Ovary (tissue), 9 donors: Measurements from ENCODE around the gene LPGAT1. TPM values are rescaled to one million over a fixed set of nuclear protein-coding genes. Genes with fewer than 3 reads are reported as not detected.
"Not testable (repeated sequence)": the region's sequence is repeated elsewhere in the genome, so short reads cannot be mapped to it uniquely, and the experiment has no call there.

Experiments
- DNase-seq, 5 donors: peaks; one replicate each; pipeline ENCODE4 v3.0.0-alpha.2; 2019 to 2020
- H3K27ac ChIP-seq, 2 donors: fragments of 200-600 bp; one replicate each; pipeline versions ENCODE4 v1.5.1 to v1.8.0; 2019 to 2022
- H3K27me3 ChIP-seq: fragments of 200-600 bp; one replicate; pipeline ENCODE4 v1.8.0; 2022
- H3K36me3 ChIP-seq: fragments of 200-600 bp; sonication (generic); one replicate; pipeline ENCODE4 v1.5.1; 2019
- H3K4me1 ChIP-seq: one replicate; pipeline ENCODE4 v1.8.1; 2013; ENCODE audit warnings: mild to moderate bottlenecking, moderate library complexity; ENCODE audit not compliant: insufficient read depth
- H3K4me3 ChIP-seq: fragments of 200-600 bp; sonication (generic); one replicate; pipeline ENCODE4 v1.5.1; 2017
- H3K9me3 ChIP-seq, 2 donors: fragments of 200-600 bp in 1 of 2; sonication (generic) in 1 of 2; one replicate each; pipeline versions ENCODE4 v1.5.1 to v1.8.1; 2013 to 2019; ENCODE audit warnings: mild to moderate bottlenecking in 1 of 2, moderate library complexity in 1 of 2
- EP300 ChIP-seq: sonication (generic); formaldehyde crosslinking; IDR thresholded peaks from one replicate; pipeline ENCODE4 v1.6.1; 2017; ENCODE audit warnings: antibody characterized with exemption
- POLR2A ChIP-seq: fragments of 450-650 bp; IDR thresholded peaks from one replicate; pipeline ENCODE4 v1.6.1; 2017; ENCODE audit warnings: antibody characterized with exemption, mild to moderate bottlenecking, moderate library complexity
- WGBS, 3 donors: extraction: QIAGEN DNeasy Blood & Tissue Kit in 1 of 3; methylation state at CpG; one replicate each; pipeline versions ENCODE4 v1.1.5 to v1.1.7; 2013 to 2017; 5-methylcytosine and 5-hydroxymethylcytosine counted together
- intact Hi-C, 4 donors: fragments of 100-400 bp; cut with DNase I; formaldehyde crosslinking; loops; one replicate each; pipeline versions ENCODE4 v1.11.0 to v1.15.1; 2022 to 2023
- polyA plus RNA-seq, 2 donors: library from polyadenylated mRNA; stranded (reverse); fragments of 200-250 nt in 1 of 2; fragments of 350-450 nt in 1 of 2; fragmentation: Illumina TruSeq in 1 of 2; extraction: RNeasy Lipid Tissue Mini Kit (QIAGEN cat#74804) in 1 of 2; gene quantifications; one replicate each; pipeline ENCODE4 v1.2.3, GENCODE V29; 2013 to 2014
- total RNA-seq, 7 donors: library from RNA; depleted of rRNA in 2 of 7; stranded (reverse); fragments of >200 nt in 2 of 7; fragmentation: NEBNext Ultra II Directional in 3 of 7; extraction: Animal tissue kit (Norgen Biotek cat#: 25700) in 3 of 7; gene quantifications; one replicate each; pipeline versions ENCODE4 v1.1.0 to v1.2.4, GENCODE V29; 2016 to 2023
- TF ChIP-seq, protein P1 (sequence below), 3 donors: fragments of 450-650 bp in 2 of 3; fragments of 200-600 bp in 1 of 3; IDR thresholded peaks; one replicate each; pipeline versions ENCODE4 v1.5.1 to v1.8.0; 2016 to 2022; ENCODE audit warnings: antibody characterized with exemption in 3 of 3, mild to moderate bottlenecking in 1 of 3
- donor health status: DM: no; HTN: no; CAD: no; lungs with moderate emphysema.
- donor health status: DM: no; HTN: no; CAD: no.
- donor health status: Bipolar disorder and iron deficiency.
- donor health status: DM: yes; HTN: yes; CAD: no.
- donor health status: DM: no; HTN: no; CAD: no.
- donor health status: DM: yes; HTN: yes; CAD: no.

LPGAT1 gene
- total and polyA plus RNA-seq, 9 donors, result 6.3 to 32.7 (median 26.1) TPM

DNA sequence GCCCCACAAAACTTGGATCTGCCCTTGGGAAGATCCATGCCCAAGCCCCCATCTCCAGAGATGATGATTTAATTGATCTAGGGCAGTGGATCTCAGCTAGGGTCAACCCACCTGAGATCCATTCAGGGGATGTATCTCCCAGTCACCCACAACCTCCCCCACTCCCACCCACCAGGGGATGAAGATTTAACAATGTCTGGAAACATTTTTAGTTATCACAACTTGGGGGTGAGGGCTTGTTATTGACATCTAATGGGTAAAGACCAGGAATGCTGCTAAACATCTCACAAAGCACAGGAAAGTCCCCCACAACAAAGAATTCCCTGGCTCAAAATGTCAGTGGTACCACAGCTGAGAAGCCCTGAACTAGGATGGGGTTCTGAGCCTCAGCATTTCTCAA, 45.0 kb upstream of the LPGAT1 start:
- Histone ChIP-seq H3K36me3 (no peaks in the 10 kb centered on the region), H3K27me3 (no peaks in the 10 kb centered on the region), H3K27ac (no peak overlapping the region), H3K4me1 (no peaks in the 10 kb centered on the region), H3K4me3 (no peak overlapping the region), H3K9me3 (no peaks in the 10 kb centered on the region)
- no peak for DNase-seq
- intact Hi-C loops, result no loop called here
- no peak for TF ChIP-seq POLR2A
- TF ChIP-seq EP300, result no peak
- TF ChIP-seq, protein P1, sequence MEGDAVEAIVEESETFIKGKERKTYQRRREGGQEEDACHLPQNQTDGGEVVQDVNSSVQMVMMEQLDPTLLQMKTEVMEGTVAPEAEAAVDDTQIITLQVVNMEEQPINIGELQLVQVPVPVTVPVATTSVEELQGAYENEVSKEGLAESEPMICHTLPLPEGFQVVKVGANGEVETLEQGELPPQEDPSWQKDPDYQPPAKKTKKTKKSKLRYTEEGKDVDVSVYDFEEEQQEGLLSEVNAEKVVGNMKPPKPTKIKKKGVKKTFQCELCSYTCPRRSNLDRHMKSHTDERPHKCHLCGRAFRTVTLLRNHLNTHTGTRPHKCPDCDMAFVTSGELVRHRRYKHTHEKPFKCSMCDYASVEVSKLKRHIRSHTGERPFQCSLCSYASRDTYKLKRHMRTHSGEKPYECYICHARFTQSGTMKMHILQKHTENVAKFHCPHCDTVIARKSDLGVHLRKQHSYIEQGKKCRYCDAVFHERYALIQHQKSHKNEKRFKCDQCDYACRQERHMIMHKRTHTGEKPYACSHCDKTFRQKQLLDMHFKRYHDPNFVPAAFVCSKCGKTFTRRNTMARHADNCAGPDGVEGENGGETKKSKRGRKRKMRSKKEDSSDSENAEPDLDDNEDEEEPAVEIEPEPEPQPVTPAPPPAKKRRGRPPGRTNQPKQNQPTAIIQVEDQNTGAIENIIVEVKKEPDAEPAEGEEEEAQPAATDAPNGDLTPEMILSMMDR (IDR thresholded peaks at IDR 0.05), result no peak

DNA sequence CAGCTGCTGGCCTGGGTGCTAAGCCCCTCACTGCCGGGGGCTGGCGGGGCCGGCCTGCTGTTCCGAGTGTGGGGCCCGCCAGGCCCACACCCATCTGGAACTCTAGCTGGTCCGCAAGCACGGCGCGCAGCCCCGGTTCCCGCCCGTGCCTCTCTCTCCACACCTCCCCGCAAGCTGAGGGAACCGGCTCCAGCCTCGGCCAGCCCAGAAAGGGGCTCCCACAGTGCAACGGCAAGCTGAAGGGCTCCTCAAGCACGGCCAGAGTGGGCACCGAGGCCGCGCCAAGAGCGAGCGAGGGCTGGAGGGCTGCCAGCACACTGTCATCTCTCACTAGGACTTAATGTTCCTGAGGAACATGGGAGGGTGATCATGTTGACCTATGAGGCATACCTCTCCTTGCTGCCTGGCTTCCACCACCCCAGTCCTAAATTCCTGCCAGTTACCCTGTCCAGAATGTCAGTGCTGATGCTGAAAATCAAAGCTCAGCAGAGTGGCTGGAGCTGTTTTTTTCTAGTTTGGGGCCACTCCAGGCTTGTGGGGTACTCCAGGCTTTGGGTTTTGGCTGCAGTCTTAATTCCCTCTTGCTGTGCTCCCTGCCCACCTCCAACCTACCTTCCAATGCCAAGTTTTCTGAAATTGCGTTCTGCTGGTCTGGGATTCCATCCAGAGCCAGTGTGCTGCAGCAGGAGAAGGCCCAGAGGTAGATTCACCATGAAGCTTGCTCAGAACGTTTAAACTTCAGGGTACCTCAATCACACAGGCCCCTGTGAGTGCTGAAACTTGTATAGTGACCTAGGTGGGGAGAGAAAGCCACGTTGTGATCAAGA, 44.2 kb upstream of the LPGAT1 start:
- 82 to 86% (median 85%) methylated on average over 25 of the region's 25 CpGs for WGBS, 3 donors

DNA sequence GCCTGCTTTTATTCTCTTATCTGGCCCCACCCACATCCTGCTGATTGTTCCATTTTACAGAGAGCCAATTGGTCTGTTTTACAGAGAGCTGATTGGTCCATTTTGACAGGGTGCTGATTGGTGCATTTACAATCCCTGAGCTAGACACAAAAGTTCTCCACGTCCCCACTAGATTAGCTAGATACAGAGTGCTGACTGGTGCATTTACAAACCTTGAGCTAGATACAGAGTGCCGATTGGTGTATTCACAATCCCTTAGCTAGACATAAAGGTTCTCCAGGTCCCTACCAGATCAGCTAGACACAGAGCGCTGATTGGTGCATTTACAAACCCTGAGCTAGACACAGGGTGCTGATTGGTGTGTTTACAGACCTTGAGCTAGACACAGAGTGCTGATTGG, 43.2 kb upstream of the LPGAT1 start:
- H3K4me3 ChIP-seq, intact Hi-C loops, H3K27me3 ChIP-seq, DNase-seq, H3K9me3 ChIP-seq, H3K27ac ChIP-seq, H3K4me1 ChIP-seq, H3K36me3 ChIP-seq: not testable (repeated sequence)
- WGBS, 3 donors, result 90 to 93% (median 91%) methylated on average over 3 of the region's 3 CpGs

More for the DNA sequence above, 44.2 kb upstream of the LPGAT1 start:
- no peak overlapping the region for H3K27ac ChIP-seq
- DNase-seq, result no peak
- H3K9me3 ChIP-seq, result no peaks in the 10 kb centered on the region
- H3K4me1 ChIP-seq, result no peaks in the 10 kb centered on the region
- TF ChIP-seq EP300 (no peak), POLR2A (no peak)
- TF ChIP-seq, protein P1 (IDR thresholded peaks at IDR 0.05), result no peak
- H3K4me3 ChIP-seq, result no peak overlapping the region
- intact Hi-C loops, result no loop called here
- H3K36me3 ChIP-seq, result no peaks in the 10 kb centered on the region
- H3K27me3 ChIP-seq, result no peaks in the 10 kb centered on the region

DNA sequence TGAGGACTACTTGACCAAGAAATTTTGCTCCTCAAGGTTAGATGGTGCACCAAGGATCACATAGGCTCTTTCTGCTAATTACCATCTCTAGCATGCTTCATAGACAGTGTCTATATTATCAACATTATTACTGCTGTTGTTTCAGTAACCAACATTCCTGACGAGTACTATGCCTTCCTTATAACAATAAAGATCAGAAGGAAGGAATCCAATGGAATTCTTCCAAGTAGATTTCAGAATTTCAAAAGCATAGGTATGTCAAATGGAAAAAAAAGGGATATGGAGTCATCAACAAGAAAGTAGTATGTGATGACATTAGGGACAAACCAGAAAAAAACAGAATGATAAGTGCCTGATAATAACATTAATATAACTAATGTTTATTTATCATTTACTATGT, 39.6 kb upstream of the LPGAT1 start:
- intact Hi-C loops, result no loop called here
- Histone ChIP-seq H3K4me3 (no peak overlapping the region), H3K27ac (no peak overlapping the region), H3K9me3 (peaks cover 0 to 3% of the 10 kb centered on the region in 2 donors), H3K4me1 (no peaks in the 10 kb centered on the region), H3K36me3 (no peaks in the 10 kb centered on the region), H3K27me3 (no peaks in the 10 kb centered on the region)
- DNase-seq, result no peak
- 48 to 57% (median 54%) methylated on average over 1 of the region's 1 CpG for WGBS, 3 donors
- TF ChIP-seq EP300 (no peak), POLR2A (no peak)
- TF ChIP-seq, protein P1 (IDR thresholded peaks at IDR 0.05), result no peak

DNA sequence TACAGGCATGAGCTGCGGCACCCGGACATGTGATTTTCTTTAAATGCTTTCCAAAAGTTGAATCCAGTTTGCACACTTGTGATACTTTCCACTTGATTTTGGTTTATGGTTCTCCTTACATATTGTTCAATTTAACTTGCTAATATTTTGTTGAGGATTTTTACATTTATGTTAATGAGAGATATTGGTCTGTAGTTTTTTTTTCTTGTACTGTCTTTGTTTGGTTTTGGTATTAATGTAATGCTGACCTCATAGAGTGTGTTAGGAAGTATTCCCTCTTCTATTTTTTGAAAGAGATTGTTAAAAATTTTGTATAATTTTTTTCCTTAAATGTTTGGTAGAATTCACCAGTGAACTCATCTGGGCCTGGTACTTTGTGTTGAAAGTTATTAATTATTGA, 34.6 kb upstream of the LPGAT1 start:
- TF ChIP-seq EP300 (no peak), POLR2A (no peak)
- TF ChIP-seq, protein P1 (IDR thresholded peaks at IDR 0.05), result no peak
- Histone ChIP-seq H3K4me1 (no peaks in the 10 kb centered on the region), H3K9me3 (peaks cover 0 to 3% of the 10 kb centered on the region in 2 donors), H3K4me3 (no peak overlapping the region), H3K27ac (no peak overlapping the region), H3K27me3 (no peaks in the 10 kb centered on the region), H3K36me3 (no peaks in the 10 kb centered on the region)
- WGBS, 3 donors, result 91 to 98% (median 95%) methylated on average over 2 of the region's 2 CpGs
- no peak for DNase-seq
- intact Hi-C loops, result no loop called here
